CD4-positive, alpha-beta T cell (primary cell): ENCODE measurements around the gene JAG1. TPM values are rescaled to one million over a fixed set of nuclear protein-coding genes. Genes with fewer than 3 reads are reported as not detected.

ENCODE experiments used
- ATAC-seq: fragments of 200-7000 bp; cut with Tn5 transposase; one replicate; pipeline ENCODE4 v1.10.0; 2022; ENCODE audit warnings: mild to moderate bottlenecking; ENCODE audit not compliant: poor library complexity
- CTCF ChIA-PET: fragments of 350-600 bp; sonication (Branson Sonifier 250); formaldehyde crosslinking; loops from one replicate; lab custom pipeline; 2021; ENCODE audit warnings: antibody characterized with exemption, inconsistent platforms; lab: Charles Lee
- POLR2A ChIA-PET: fragments of 350-600 bp; sonication (Branson Sonifier 250); formaldehyde crosslinking; loops from one replicate; lab custom pipeline; 2021; ENCODE audit warnings: antibody characterized with exemption, inconsistent platforms; lab: Charles Lee
- DNase-seq, 14 experiments: peaks; one replicate each; pipeline ENCODE4 v3.0.0-alpha.2; 2013 to 2020; ENCODE audit warnings: mixed read lengths in 2 of 14
- H3K27ac ChIP-seq, 2 donors: one replicate each; pipeline versions ENCODE4 v1.5.1 to v1.7.0; 2013; ENCODE audit warnings: low read length in 2 of 2, low read depth in 1 of 2, mild to moderate bottlenecking in 1 of 2
- H3K27me3 ChIP-seq, 2 experiments: 1 replicate in 1 of 2; 2 replicates in 1 of 2; pipeline versions ENCODE4 v1.6.1 to v1.7.0; 2013; ENCODE audit warnings: low read length in 2 of 2, control low read depth in 1 of 2, mild to moderate bottlenecking in 1 of 2, moderate library complexity in 1 of 2; ENCODE audit not compliant: insufficient read depth in 2 of 2, control insufficient read depth in 1 of 2
- H3K36me3 ChIP-seq: one replicate; pipeline ENCODE4 v1.6.1; 2013; ENCODE audit warnings: low read length, control low read depth; ENCODE audit not compliant: insufficient read depth
- H3K4me1 ChIP-seq: one replicate; pipeline ENCODE4 v1.6.1; 2013; ENCODE audit warnings: low read length, control low read depth; ENCODE audit not compliant: insufficient read depth
- H3K4me3 ChIP-seq: one replicate; pipeline ENCODE4 v1.5.1; 2013; ENCODE audit warnings: mild to moderate bottlenecking, low read length, moderate library complexity
- H3K9me3 ChIP-seq, 2 experiments: 1 replicate in 1 of 2; 2 replicates in 1 of 2; pipeline versions ENCODE4 v1.6.1 to v1.7.0; 2013; ENCODE audit warnings: low read length in 2 of 2, mild to moderate bottlenecking in 2 of 2, control low read depth in 1 of 2, moderate library complexity in 1 of 2; ENCODE audit not compliant: control insufficient read depth in 1 of 2, insufficient read depth in 1 of 2
- H3K27ac Mint-ChIP-seq: one replicate; pipeline ENCODE4 v1.8.0; 2020; ENCODE audit warnings: mixed read lengths
- H3K27me3 Mint-ChIP-seq: one replicate; pipeline ENCODE4 v1.8.0; 2021; ENCODE audit warnings: mixed read lengths
- H3K36me3 Mint-ChIP-seq: one replicate; pipeline ENCODE4 v1.8.0; 2021; ENCODE audit warnings: low read depth, mixed read lengths
- H3K4me1 Mint-ChIP-seq: one replicate; pipeline ENCODE4 v1.8.0; 2021; ENCODE audit warnings: low read depth, mixed read lengths
- H3K4me3 Mint-ChIP-seq: one replicate; pipeline ENCODE4 v1.8.0; 2020; ENCODE audit warnings: mild to moderate bottlenecking, mixed read lengths
- H3K9me3 Mint-ChIP-seq: one replicate; pipeline ENCODE4 v1.8.0; 2020; ENCODE audit warnings: mixed read lengths
- intact Hi-C, 2 experiments: fragments of 100-400 bp; cut with DNase I in 1 of 2; cut with micrococcal nuclease in 1 of 2; formaldehyde crosslinking; loops; one replicate each; pipeline versions ENCODE4 v1.15.1 to v1.9.0; 2023 to 2025; cut with DNase I, micrococcal nuclease
- total RNA-seq, 174 experiments: library from RNA in 2 of 174; stranded (reverse) in 2 of 174; gene quantifications; one replicate each; pipeline ENCODE4 v1.2.3 and lab custom pipeline; 2021 to 2026
- TF ChIP-seq, protein P1 (sequence below): fragments of 200-600 bp; IDR thresholded peaks from one replicate; pipeline ENCODE4 v1.8.0; 2022; ENCODE audit warnings: antibody characterized with exemption, mild to moderate bottlenecking

The JAG1 gene
- total RNA-seq, 2 experiments from 2014 or later = 0.77 to 1.2 TPM

DNA sequence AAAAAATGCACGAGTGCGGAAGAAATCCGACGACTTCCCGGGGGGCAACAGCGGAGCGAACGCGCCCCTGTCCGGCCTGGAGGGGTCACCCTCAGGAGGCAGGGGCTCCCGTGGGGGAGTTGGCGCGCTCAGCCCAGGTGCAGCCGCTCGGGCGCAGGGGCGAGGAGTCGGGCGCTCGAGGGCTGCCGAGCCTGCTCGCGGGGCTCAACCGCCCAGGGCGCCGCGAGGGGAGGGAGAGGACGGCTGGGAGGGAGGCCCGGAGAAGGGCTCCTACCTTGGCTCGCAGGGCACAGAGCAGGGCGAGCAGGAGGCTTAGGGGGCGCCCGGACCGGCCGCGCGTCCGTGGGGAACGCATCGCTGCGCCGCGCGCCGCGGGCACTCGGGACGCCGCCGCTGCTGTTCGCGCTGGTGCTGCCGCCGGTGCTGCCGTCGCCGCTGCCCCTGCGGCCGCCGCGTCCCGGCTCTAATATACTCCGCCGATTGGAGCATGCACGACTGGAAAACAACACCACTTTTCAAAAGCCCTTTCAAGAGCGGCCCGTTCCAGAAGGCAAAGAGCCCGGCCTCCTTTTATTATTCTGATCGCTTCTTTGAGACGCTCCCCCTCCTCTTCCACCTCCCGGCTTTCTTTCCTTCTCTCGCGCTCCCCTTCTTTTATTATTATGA is 490 bp downstream of the JAG1 start:
- Mint-ChIP-seq H3K27ac (no peak overlapping the region), H3K9me3 (no peaks in the 10 kb centered on the region), H3K36me3 (no peaks in the 10 kb centered on the region), H3K4me3 (peak overlapping the region; percentile 74), H3K4me1 (peaks cover 34% of the 10 kb centered on the region), H3K27me3 (peaks cover 74% of the 10 kb centered on the region)
- ChIA-PET CTCF (no interaction called here), POLR2A (no interaction called here)
- Histone ChIP-seq H3K4me3 (peak overlapping the region; percentile 48), H3K9me3 (peaks cover 0 to 12% of the 10 kb centered on the region in 2 experiments), H3K4me1 (peaks cover 33% of the 10 kb centered on the region), H3K27ac (no peak overlapping the region), H3K27me3 (peaks cover 45 to 59% of the 10 kb centered on the region in 2 experiments), H3K36me3 (no peaks in the 10 kb centered on the region)
- peak in 1 of 14 experiments; percentile 21 for DNase-seq
- intact Hi-C loops = no loop called here
- ATAC-seq = no peak
- TF ChIP-seq, protein P1, sequence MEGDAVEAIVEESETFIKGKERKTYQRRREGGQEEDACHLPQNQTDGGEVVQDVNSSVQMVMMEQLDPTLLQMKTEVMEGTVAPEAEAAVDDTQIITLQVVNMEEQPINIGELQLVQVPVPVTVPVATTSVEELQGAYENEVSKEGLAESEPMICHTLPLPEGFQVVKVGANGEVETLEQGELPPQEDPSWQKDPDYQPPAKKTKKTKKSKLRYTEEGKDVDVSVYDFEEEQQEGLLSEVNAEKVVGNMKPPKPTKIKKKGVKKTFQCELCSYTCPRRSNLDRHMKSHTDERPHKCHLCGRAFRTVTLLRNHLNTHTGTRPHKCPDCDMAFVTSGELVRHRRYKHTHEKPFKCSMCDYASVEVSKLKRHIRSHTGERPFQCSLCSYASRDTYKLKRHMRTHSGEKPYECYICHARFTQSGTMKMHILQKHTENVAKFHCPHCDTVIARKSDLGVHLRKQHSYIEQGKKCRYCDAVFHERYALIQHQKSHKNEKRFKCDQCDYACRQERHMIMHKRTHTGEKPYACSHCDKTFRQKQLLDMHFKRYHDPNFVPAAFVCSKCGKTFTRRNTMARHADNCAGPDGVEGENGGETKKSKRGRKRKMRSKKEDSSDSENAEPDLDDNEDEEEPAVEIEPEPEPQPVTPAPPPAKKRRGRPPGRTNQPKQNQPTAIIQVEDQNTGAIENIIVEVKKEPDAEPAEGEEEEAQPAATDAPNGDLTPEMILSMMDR = no peak

DNA sequence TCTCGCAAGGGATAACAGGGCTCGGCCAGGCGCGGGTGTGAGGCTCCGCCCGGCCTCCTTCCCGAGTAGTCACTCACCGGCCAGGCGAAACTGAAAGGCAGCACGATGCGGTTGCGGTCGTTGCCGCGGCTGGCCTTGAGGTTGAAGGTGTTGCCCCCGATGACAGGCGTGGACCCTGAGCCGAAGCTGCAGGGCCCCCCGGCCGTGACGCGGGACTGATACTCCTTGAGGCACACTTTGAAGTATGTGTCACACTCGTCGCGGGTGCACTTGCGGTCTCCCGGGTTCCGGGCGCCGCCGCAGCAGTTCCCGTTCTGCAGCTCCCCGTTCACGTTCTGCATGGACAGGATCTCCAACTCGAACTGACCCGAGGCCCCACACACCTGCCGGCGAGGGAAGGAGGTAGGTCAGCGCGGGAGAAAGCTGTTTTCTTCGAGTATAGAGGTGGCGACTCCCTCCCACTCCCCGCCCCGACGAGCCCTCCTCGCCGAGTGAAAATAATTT is 1.1 kb downstream of the JAG1 start:
- DNase-seq (peak in 4 of 14 experiments; percentile 11 to 61 (median 39)), ATAC-seq (no peak)
- H3K4me1 Mint-ChIP-seq = peaks cover 34% of the 10 kb centered on the region
- Histone ChIP-seq H3K27me3 (peaks cover 45 to 59% of the 10 kb centered on the region in 2 experiments), H3K4me1 (peaks cover 33% of the 10 kb centered on the region), H3K9me3 (peaks cover 0 to 12% of the 10 kb centered on the region in 2 experiments), H3K4me3 (peak overlapping the region; percentile 48), H3K27ac (no peak overlapping the region), H3K36me3 (no peaks in the 10 kb centered on the region)
- intact Hi-C loops = no loop called here
- TF ChIP-seq, protein P1 = no peak
- no peak overlapping the region for H3K27ac Mint-ChIP-seq
- H3K4me3 Mint-ChIP-seq = peak overlapping the region; percentile 68
- ChIA-PET CTCF (no interaction called here), POLR2A (no interaction called here)
- H3K27me3 Mint-ChIP-seq = peaks cover 73% of the 10 kb centered on the region
- H3K9me3 Mint-ChIP-seq = no peaks in the 10 kb centered on the region
- H3K36me3 Mint-ChIP-seq = no peaks in the 10 kb centered on the region

- ATAC-seq (no peak), DNase-seq (no peak)
- H3K4me1 Mint-ChIP-seq = peaks cover 34% of the 10 kb centered on the region
- peaks cover 45 to 59% of the 10 kb centered on the region in 2 experiments for H3K27me3 ChIP-seq
- TF ChIP-seq, protein P1 = no peak
- no peaks in the 10 kb centered on the region for H3K36me3 Mint-ChIP-seq
- H3K27ac ChIP-seq = no peak overlapping the region
- no peaks in the 10 kb centered on the region for H3K36me3 ChIP-seq
- ChIA-PET POLR2A (no interaction called here), CTCF (no interaction called here)
- H3K4me3 Mint-ChIP-seq = peak overlapping the region; percentile 67
- no peak overlapping the region for H3K27ac Mint-ChIP-seq
- H3K4me3 ChIP-seq = peak overlapping the region; percentile 48
- intact Hi-C loops = no loop called here
- H3K4me1 ChIP-seq = peaks cover 33% of the 10 kb centered on the region
- peaks cover 0 to 13% of the 10 kb centered on the region in 2 experiments for H3K9me3 ChIP-seq
- peaks cover 73% of the 10 kb centered on the region for H3K27me3 Mint-ChIP-seq
- no peaks in the 10 kb centered on the region for H3K9me3 Mint-ChIP-seq
Measured at GRCh38 chr20:10671919-10672623, 1.7 kb downstream of the JAG1 start.
